Dendritic cell treated with granulocyte-macrophage colony-stimulating factor and Interleukin-4, amounts not matched to agents 40 ng/mL and 50 ng/mL, for 4 days (primary cell): ENCODE data around the gene GEMIN7.

Source experiments
- H3K27ac Mint-ChIP-seq: one replicate; pipeline ENCODE4 v1.8.0; 2022; ENCODE audit warnings: mild to moderate bottlenecking, mixed read lengths
- H3K27me3 Mint-ChIP-seq: one replicate; pipeline ENCODE4 v1.8.0; 2022; ENCODE audit warnings: mild to moderate bottlenecking, mixed read lengths
- H3K36me3 Mint-ChIP-seq: one replicate; pipeline ENCODE4 v1.8.0; 2022; ENCODE audit warnings: low read depth, mixed read lengths
- H3K4me1 Mint-ChIP-seq: one replicate; pipeline ENCODE4 v1.8.0; 2022; ENCODE audit warnings: low read depth, mixed read lengths
- H3K4me3 Mint-ChIP-seq: one replicate; pipeline ENCODE4 v1.8.0; 2022; ENCODE audit warnings: mild to moderate bottlenecking, moderate library complexity, mixed read lengths
- H3K9me3 Mint-ChIP-seq: one replicate; pipeline ENCODE4 v1.8.0; 2022; ENCODE audit warnings: mixed read lengths
- intact Hi-C: fragments of 100-400 bp; cut with micrococcal nuclease; formaldehyde crosslinking; loops from one replicate; pipeline ENCODE4 v1.15.0; 2022

GEMIN7 gene, protein sequence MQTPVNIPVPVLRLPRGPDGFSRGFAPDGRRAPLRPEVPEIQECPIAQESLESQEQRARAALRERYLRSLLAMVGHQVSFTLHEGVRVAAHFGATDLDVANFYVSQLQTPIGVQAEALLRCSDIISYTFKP

DNA sequence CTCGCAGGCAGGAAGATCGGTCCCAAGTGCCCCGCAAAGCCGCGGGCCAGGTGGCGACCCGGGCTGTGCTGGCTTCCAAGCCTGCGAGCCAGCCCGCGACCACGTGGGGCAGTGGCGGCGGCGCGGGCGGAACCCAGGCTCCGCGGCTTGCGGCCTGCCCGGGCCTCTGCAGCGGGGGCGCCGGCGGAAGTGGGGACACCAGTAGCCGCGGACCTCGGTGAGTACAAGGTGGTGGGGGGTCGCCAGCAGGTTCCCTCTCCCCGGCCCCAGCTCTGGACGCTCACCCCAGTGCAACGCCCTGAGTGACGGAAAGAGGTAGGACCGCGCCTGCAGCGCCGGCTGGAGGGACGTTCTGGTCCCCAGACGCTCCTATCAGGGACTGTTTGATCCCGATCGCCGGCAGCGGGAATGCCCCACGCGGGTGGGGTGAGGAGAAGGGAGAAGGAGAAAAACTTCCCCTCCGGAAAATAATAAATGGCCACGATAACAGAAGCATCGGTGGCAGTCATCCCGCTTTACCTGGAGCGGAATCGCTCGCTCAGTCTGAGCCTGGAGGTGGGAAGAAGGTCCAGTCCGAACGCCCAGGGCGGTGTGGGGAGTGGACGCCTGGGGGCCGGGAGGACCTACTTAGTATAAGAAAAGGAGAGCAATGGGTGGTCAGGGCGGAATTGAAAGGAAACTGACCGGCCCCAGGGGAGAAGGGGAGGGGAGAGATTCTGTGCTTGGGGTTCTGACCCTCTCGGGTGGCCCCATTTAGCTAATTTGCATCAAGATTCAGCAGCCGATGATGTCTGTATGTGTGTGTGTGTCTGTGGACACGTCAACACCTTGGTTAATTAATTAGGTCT lies at the start of gene GEMIN7:
GEMIN7 (plus strand) TSS at position 198 of the 848 bp plus-strand sequence. CDS start 10,855 bp downstream, outside the sequence.
- H3K9me3 Mint-ChIP-seq: no peaks in the 10 kb centered on the region
- no peaks in the 10 kb centered on the region for H3K27me3 Mint-ChIP-seq
- peaks cover 50% of the 10 kb centered on the region for H3K36me3 Mint-ChIP-seq
- peak within 1 kb of the TSS; percentile 92 for H3K4me3 Mint-ChIP-seq
- peak within 1 kb of the TSS; percentile 90 for H3K27ac Mint-ChIP-seq
- H3K4me1 Mint-ChIP-seq: peaks cover 58% of the 10 kb centered on the region
- intact Hi-C loops: loop anchor here (1.0 to 5.0 kb wide), 2 partner anchors 12 to 37 kb away; no protein-coding TSS in a partner anchor

DNA sequence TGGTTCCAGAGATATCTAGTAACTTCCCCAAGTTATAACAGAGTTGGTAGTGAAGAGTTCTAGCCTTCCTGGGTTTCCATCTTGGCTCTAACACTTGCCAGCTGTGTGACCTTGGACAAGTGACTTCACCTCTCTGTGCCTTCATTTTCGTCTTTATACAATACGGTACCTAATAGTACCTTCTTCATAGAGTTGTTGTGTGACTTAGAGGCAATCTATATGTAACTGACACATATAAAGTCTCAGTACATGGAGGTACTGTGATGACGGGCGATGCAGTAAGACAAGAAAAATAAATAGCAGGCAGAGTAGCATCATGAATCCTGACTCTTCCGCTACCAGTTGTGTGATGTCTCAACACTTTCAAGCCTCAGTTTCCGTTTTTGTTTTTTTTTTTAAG lies 48.2 kb upstream of the GEMIN7 start:
- peaks cover 100% of the 10 kb centered on the region for H3K36me3 Mint-ChIP-seq
- no peak overlapping the region for H3K4me3 Mint-ChIP-seq
- H3K4me1 Mint-ChIP-seq: no peaks in the 10 kb centered on the region
- intact Hi-C loops: no loop called here
- H3K27ac Mint-ChIP-seq: no peak overlapping the region
- H3K27me3 Mint-ChIP-seq: no peaks in the 10 kb centered on the region
- no peaks in the 10 kb centered on the region for H3K9me3 Mint-ChIP-seq

DNA sequence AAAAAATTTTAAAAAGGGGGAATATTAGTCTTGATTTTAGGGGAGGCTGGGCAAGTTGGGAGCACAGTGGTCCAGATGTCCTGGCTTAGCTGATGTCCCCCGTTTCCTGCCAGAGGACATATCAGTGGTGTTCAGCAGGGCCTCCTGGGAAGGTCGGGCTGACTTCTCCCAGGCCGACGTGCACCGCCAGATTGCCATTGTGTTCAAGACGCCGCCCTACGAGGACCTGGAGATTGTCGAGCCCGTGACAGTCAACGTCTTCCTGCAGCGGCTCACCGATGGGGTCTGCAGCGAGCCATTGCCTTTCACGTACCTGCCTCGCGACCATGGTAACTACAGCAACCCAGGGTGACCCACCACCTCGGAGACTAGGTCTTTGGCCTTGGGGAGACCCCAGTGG lies 46.6 kb upstream of the GEMIN7 start:
- intact Hi-C loops: no loop called here
- H3K36me3 Mint-ChIP-seq: peaks cover 100% of the 10 kb centered on the region
- H3K27me3 Mint-ChIP-seq: no peaks in the 10 kb centered on the region
- no peak overlapping the region for H3K27ac Mint-ChIP-seq
- peaks cover 2% of the 10 kb centered on the region for H3K4me1 Mint-ChIP-seq
- H3K9me3 Mint-ChIP-seq: no peaks in the 10 kb centered on the region
- no peak overlapping the region for H3K4me3 Mint-ChIP-seq

DNA sequence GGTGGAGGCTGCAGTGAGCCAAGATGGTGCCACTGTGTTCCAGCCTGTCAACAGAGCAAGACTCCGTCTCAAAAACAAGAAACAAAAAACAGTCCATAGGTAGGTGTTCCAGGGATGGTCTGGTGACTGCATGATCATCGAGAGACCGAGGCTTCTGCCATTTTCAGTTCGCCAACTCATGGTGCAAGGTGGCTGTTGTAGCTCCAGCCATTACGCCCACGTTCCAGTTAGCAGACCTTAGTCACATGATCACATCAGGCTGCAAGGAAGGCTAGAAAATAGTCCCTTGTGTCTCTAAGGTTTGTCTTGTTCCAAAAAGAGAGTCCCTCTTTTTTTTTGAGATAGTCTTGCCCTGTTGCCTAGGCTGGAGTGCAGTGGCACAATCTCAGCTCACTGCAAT lies 43.3 kb upstream of the GEMIN7 start:
- peaks cover 94% of the 10 kb centered on the region for H3K36me3 Mint-ChIP-seq

DNA sequence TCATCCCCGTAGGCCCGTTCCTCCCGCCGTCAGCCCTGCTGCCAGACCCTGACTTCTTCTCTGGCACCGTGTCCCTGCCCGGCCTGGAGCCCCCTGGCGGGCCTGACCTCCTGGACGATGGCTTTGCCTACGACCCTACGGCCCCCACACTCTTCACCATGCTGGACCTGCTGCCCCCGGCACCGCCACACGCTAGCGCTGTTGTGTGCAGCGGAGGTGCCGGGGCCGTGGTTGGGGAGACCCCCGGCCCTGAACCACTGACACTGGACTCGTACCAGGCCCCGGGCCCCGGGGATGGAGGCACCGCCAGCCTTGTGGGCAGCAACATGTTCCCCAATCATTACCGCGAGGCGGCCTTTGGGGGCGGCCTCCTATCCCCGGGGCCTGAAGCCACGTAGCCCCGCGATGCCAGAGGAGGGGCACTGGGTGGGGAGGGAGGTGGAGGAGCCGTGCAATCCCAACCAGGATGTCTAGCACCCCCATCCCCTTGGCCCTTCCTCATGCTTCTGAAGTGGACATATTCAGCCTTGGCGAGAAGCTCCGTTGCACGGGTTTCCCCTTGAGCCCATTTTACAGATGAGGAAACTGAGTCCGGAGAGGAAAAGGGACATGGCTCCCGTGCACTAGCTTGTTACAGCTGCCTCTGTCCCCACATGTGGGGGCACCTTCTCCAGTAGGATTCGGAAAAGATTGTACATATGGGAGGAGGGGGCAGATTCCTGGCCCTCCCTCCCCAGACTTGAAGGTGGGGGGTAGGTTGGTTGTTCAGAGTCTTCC lies 41.5 kb upstream of the GEMIN7 start:
- Mint-ChIP-seq H3K27me3 (no peaks in the 10 kb centered on the region), H3K36me3 (peaks cover 94% of the 10 kb centered on the region), H3K27ac (peak overlapping the region; percentile 95), H3K4me3 (no peak overlapping the region), H3K4me1 (peaks cover 42% of the 10 kb centered on the region), H3K9me3 (no peaks in the 10 kb centered on the region)
- intact Hi-C loops: no loop called here

More for the DNA sequence above, 43.3 kb upstream of the GEMIN7 start:
- Mint-ChIP-seq H3K9me3 (no peaks in the 10 kb centered on the region), H3K27me3 (no peaks in the 10 kb centered on the region), H3K27ac (peak overlapping the region; percentile 33), H3K4me1 (peaks cover 25% of the 10 kb centered on the region), H3K4me3 (no peak overlapping the region)
- intact Hi-C loops: no loop called here

DNA sequence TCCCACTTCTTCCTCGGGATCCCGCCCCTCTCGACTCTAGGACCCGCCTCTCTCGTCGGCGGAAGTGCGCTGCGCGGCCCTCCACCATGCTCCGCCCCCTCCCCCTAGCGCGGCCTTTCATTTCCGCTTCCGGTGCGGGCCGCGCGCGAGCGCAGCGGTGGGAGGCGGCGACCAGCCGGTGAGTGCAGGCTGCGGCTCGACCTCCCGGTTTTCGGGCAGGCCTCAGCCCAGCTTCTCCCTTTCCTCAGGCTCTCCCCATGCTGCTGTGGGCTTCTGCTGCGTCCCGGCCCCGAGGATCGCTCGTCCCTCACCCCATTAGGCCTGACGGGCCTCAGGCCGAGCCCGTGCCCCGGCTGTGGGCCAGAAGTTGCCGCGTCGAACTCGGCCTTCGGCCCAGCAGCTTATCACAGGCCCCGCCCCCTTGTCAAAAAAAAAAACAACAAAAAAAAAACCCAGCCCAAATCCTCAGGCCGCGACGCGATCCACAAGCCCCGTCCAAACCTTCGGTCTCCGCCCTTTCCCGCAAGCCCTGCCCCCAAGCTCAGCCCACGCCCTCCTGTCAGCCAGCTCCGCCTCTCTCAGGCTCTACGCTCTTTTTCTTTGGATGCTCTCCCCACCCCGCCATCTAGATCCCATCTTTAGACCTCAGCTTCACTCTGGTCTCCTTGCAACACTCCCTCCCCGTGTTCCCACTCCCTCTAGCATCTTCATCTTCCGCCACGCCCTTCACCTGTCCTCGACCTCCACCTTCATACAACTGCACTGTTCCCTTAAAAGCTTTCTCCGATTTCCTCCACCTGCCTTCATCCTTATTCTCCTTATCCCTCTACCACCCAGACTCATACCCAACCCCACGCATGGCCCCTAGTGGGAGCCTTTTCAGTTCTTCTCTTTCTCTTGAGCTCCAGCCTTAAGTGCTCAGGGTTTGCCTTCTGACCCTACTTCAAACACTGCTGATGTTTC lies 39.8 kb upstream of the GEMIN7 start, which contains the start of gene CLASRP:
CLASRP (plus strand) TSS at position 115 of the 963 bp plus-strand sequence. CDS start 1,168 bp downstream, outside the sequence.
- Mint-ChIP-seq H3K4me1 (peaks cover 42% of the 10 kb centered on the region), H3K36me3 (peaks cover 94% of the 10 kb centered on the region), H3K9me3 (no peaks in the 10 kb centered on the region), H3K4me3 (peak within 1 kb of the TSS; percentile 81), H3K27ac (peak within 1 kb of the TSS; percentile 95), H3K27me3 (no peaks in the 10 kb centered on the region)
- intact Hi-C loops: no loop called here

DNA sequence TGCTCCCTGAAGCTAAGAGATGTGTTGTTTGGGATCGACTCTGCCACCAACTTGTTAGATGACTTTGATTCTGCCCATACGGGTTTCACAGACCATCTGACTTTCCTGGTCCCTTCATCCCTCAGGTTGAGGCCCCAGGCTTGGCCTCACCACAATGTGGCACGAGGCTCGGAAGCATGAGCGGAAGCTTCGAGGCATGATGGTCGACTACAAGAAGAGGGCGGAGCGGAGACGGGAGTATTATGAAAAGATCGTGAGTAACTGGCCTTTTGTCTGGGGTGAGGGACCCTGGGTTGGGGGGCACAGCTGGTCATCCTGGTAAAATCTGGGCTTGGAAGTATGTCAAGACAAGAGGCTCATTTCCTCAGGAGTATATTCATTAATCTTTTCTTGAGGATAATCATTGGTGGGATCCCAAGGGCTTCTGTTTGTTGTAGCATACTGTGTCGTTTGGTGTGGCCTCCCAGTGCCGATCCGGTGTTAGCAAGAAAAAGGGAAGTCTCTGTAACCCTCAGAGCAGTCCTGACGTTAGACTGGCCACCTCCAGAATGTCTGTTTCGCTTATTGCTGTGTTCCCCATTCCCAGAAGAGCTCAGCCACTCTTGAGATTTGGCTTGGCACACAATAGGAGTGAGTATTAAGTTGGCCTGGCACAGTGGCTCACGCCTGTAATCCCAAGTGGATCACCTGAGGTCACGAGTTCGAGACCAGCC lies 38.8 kb upstream of the GEMIN7 start:
- H3K4me3 Mint-ChIP-seq: peak overlapping the region; percentile 81
- H3K9me3 Mint-ChIP-seq: no peaks in the 10 kb centered on the region
- peaks cover 47% of the 10 kb centered on the region for H3K4me1 Mint-ChIP-seq
- H3K27ac Mint-ChIP-seq: peak overlapping the region; percentile 95
- intact Hi-C loops: loop anchor here (5.0 kb wide), 1 partner anchor 37 kb away; the partner anchor contains the start of genes GEMIN7 and ZNF296
- H3K36me3 Mint-ChIP-seq: peaks cover 94% of the 10 kb centered on the region
- no peaks in the 10 kb centered on the region for H3K27me3 Mint-ChIP-seq

DNA sequence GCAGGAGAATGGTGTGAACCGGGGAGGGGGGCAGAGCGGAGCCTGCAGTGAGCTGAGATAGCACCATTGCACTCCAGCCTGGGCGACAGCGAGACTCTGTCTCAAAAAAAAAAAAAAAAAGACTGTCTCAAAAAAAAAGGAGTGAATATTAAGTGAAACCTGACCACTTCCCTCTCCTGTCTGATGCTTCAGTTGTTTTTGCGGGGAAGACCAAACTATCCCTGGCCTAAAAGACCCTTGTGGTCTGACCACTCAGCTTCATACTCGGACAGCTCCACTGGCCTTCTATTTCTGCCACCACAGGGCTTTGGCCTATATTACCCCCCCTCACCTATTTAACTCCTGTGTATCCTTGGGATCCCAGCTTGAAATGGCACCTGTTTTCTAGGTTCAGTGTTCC lies 37.9 kb upstream of the GEMIN7 start:
- no peaks in the 10 kb centered on the region for H3K9me3 Mint-ChIP-seq
- peak overlapping the region; percentile 81 for H3K4me3 Mint-ChIP-seq
- H3K27me3 Mint-ChIP-seq: no peaks in the 10 kb centered on the region
- intact Hi-C loops: loop anchor here (5.0 kb wide), 1 partner anchor 36 kb away; the partner anchor contains the start of genes GEMIN7 and ZNF296
- H3K36me3 Mint-ChIP-seq: peaks cover 94% of the 10 kb centered on the region
- H3K27ac Mint-ChIP-seq: peak overlapping the region; percentile 95
- peaks cover 57% of the 10 kb centered on the region for H3K4me1 Mint-ChIP-seq

DNA sequence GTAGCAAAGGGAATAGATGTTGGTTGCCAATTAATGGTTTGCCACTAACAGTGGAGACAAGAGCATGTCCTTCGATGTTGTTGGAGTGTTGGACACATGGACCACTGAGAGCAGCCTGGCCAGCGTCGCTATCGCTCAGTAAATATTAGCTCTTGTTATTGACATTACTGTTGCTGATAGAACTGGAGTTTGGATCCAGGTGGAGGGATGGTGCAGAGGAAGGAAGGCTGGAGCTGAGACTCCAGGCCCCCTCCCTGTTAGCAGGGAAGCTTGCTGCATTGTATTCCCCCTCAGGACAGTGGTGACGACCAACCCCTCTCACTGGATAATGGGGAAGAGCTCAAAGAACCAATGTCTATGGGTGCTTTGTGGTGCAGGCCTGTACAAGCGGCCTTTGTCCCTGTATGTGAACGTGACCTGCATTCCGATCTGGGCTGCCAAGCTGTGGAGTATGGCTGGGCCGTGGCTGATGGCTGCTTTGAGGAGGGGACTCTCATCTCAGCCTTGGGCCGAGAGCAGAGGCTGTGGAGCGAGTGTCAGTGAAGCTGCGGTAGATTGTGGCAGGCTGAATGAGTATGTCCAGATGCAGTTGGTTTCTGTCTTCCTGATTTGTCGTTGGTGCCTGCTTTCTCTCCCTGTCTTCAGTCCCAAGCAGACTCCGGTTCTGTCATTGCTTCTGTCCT lies 33.2 kb upstream of the GEMIN7 start:
- H3K27me3 Mint-ChIP-seq: no peaks in the 10 kb centered on the region
- intact Hi-C loops: no loop called here
- peaks cover 87% of the 10 kb centered on the region for H3K36me3 Mint-ChIP-seq
- H3K4me1 Mint-ChIP-seq: peaks cover 61% of the 10 kb centered on the region
- peak overlapping the region; percentile 77 for H3K27ac Mint-ChIP-seq
- no peak overlapping the region for H3K4me3 Mint-ChIP-seq
- no peaks in the 10 kb centered on the region for H3K9me3 Mint-ChIP-seq

DNA sequence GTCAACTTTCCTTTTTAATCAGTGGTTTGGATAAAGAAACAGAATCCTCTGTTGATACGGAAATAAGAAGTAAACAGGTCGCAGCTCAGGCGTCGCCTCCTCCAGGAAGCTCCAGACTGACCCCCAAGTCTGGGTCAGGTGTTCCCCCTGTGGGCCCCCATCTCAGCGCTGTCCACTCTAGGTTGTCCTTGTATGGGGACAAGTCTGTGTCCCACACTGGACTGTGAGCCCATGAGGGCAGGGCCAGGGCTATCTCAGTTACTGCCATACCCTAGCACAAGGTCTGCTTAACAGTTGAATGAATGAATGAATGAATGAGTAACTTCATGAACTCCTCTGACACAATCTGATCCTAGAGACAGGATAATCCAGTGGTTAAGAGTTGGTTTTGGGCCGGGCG lies 32.7 kb upstream of the GEMIN7 start:
- Mint-ChIP-seq H3K27ac (peak overlapping the region; percentile 77), H3K4me1 (peaks cover 55% of the 10 kb centered on the region), H3K4me3 (no peak overlapping the region), H3K9me3 (no peaks in the 10 kb centered on the region), H3K27me3 (no peaks in the 10 kb centered on the region), H3K36me3 (peaks cover 87% of the 10 kb centered on the region)
- intact Hi-C loops: no loop called here

DNA sequence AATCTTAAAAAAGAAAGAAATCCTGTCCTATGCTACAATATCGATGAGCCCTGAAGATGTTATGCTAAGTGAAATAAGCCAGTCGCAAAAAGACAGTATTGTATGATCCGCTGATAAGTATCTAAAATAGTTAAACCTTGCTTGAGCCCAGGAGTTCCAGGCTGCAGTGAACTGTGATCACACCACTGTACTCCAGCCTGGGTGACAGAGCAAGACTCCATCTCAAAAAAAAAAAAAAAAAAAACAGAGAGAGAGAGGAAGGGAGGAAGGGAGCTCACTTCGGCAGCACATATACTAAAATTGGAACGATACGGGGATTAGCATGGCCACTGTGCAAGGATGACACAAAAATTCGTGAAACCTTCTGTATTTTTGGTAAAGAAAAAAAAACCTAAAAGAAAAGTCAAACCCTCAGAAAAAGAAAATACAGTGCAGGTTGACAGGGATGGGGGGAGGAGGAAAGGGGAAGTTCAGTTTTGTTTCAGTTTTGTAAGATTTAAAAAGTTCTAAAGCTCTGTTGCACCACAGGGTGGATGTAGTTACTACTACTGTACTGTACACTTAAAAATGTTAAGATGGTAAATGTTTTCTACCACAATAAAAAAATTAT lies 31.8 kb upstream of the GEMIN7 start:
- H3K4me3 Mint-ChIP-seq: peak overlapping the region; percentile 59
- intact Hi-C loops: no loop called here

More for the DNA sequence above, 31.8 kb upstream of the GEMIN7 start:
- no peaks in the 10 kb centered on the region for H3K9me3 Mint-ChIP-seq
- H3K27ac Mint-ChIP-seq: peak overlapping the region; percentile 77
- H3K27me3 Mint-ChIP-seq: no peaks in the 10 kb centered on the region
- peaks cover 52% of the 10 kb centered on the region for H3K4me1 Mint-ChIP-seq
- H3K36me3 Mint-ChIP-seq: peaks cover 87% of the 10 kb centered on the region
